Measurements from ENCODE around the gene UMODL1. TPM values are rescaled to one million over a fixed set of nuclear protein-coding genes. Genes with fewer than 3 reads are reported as not detected.

The UMODL1 gene
- total and polyA plus RNA-seq, 2 of the 13 experiments (the other 11 are each of a cell fraction or from before 2014, with no cell fraction given), result not detected

GRCh38 chr21:42130441-42130840 lies 59.3 kb downstream of the UMODL1 start (continued):
- no peak for TF ChIP-seq ZNF407 (CRISPR knock-in tag; IDR thresholded peaks at IDR 0.05; ENCODE audit: not compliant biosample characterization)
- no peak for TF ChIP-seq ZNF781 (CRISPR knock-in tag; IDR thresholded peaks at IDR 0.05; ENCODE audit: borderline replicate concordance, not compliant biosample characterization)

DNA sequence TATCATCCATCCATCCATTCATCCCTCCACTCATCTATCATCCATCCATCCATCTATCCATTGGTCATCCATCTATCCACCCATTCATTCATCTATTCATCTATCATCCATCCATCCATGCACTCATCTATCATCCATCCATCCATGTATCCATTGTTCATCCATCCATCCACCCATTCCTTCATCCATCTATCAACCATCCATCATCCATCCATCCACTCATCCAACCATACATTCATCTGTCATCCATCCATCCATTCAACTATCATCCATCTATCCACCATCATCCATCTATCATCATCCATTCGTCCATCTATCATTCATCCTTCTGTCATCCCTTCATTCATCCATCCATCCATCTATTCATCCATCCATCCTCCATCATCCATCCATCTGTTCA lies 61.1 kb downstream of the UMODL1 start:
- POLR2A ChIA-PET, result no interaction called here
- no peaks in the 10 kb centered on the region for H3K79me2 ChIP-seq (ENCODE audit: insufficient read depth, low read length)
- H3K9me3 ChIP-seq (ENCODE audit: low read length), result no peaks in the 10 kb centered on the region
- H3K9ac ChIP-seq (ENCODE audit: insufficient read depth, low read depth, low read length), result no peak overlapping the region
- DNase-seq (ENCODE audit: low spot score) (no peak), FAIRE-seq (no peak), ATAC-seq (no peak)
- H3K36me3 ChIP-seq (replicated peaks in 1 of 2; ENCODE audit: control insufficient read depth in 1 of 2, insufficient read depth in 2 of 2, low read length in 2 of 2), result no peaks in the 10 kb centered on the region
- H3K27ac ChIP-seq (ENCODE audit: extremely low read length, insufficient read depth, low read length), result no peak overlapping the region
- BruUV-seq (replicated peaks), result no TSS peak
- H4K20me1 ChIP-seq (ENCODE audit: insufficient read depth, low read length), result no peaks in the 10 kb centered on the region
- no peak overlapping the region for H3K4me3 ChIP-seq (replicated peaks in 1 of 3; ENCODE audit: insufficient read depth in 1 of 3, low read depth in 2 of 3, low read length in 3 of 3)
- no peaks in the 10 kb centered on the region for H3K4me1 ChIP-seq (ENCODE audit: insufficient read depth, low read length)
- intact Hi-C loops (cut with micrococcal nuclease; ENCODE audit: unreplicated experiment), result no loop called here
- TF ChIP-seq ZNF234 (CRISPR knock-in tag; conservative IDR thresholded peaks at IDR 0.05) (no peak), CC2D1A (CRISPR knock-in tag; IDR thresholded peaks at IDR 0.05) (no peak), REPIN1 (CRISPR knock-in tag; IDR thresholded peaks at IDR 0.05; ENCODE audit: borderline replicate concordance, low read depth) (no peak), THAP11 (CRISPR knock-in tag; IDR thresholded peaks at IDR 0.05) (no peak), ISX (CRISPR knock-in tag; conservative IDR thresholded peaks at IDR 0.05) (no peak), IKZF1 (IDR thresholded peaks at IDR 0.05) (0 out of 2 replicates have a peak, but pooled peaks have one; percentile 32), SOX6 (IDR thresholded peaks at IDR 0.05) (peak; percentile 67; the same call in 1 of the 2 replicates), SOX6 (CRISPR knock-in tag; IDR thresholded peaks at IDR 0.05) (no peak), IKZF5 (CRISPR knock-in tag; IDR thresholded peaks at IDR 0.05) (no peak)
- no peak overlapping the region for H2AFZ ChIP-seq (ENCODE audit: low read length)
- H3K4me2 ChIP-seq (ENCODE audit: low read depth, low read length), result no peak overlapping the region
- in situ Hi-C loops (cut with HindIII; ENCODE audit: extremely low pct_ligation_motif_present, low pct_unique_long_range_greater_than_20kb), result no loop called here
- H3K27me3 ChIP-seq (ENCODE audit: control insufficient read depth in 1 of 2, insufficient read depth in 2 of 2, low read length in 2 of 2), result peaks cover 2 to 14% of the 10 kb centered on the region in 2 experiments; a peak in 2 of 5 replicates
- CTCF ChIA-PET (ENCODE audit: low intra/inter-chr PET ratio, low total read pairs), result no interaction called here
- 2% methylated on average over 1 of the region's 1 CpG for WGBS (ENCODE audit: low lambda C conversion rate)
